H1 (cell line): ENCODE measurements around the gene TBC1D24. TPM values are rescaled to one million over a fixed set of nuclear protein-coding genes. Genes with fewer than 3 reads are reported as not detected.

Experiments
- BACH1 ChIP-seq: IDR thresholded peaks from 2 replicates; pipeline ENCODE4 v1.6.1; 2012; ENCODE audit warnings: low read length, improper control_type of control experiment
- BCL11A ChIP-seq, 2 experiments: IDR thresholded peaks; one replicate each; pipeline ENCODE4 v1.6.1; 2011; ENCODE audit warnings: low read depth in 2 of 2, low read length in 2 of 2, mild to moderate bottlenecking in 2 of 2
- BRCA1 ChIP-seq: IDR thresholded peaks from 2 replicates; pipeline ENCODE4 v1.6.1; 2012; ENCODE audit warnings: low read depth, low read length, improper control_type of control experiment
- CBX8 ChIP-seq: fragments of 300-800, 300-1000 bp; sonication (generic); IDR thresholded peaks from 2 replicates; pipeline ENCODE4 v1.7.1; 2016; ENCODE audit warnings: low read depth, low read length, borderline replicate concordance
- JUND ChIP-seq: IDR thresholded peaks from 2 replicates; pipeline ENCODE4 v1.6.1; 2011; ENCODE audit warnings: mild to moderate bottlenecking, improper control_type of control experiment, low read length
- MAFK ChIP-seq: IDR thresholded peaks from 2 replicates; pipeline ENCODE4 v1.6.1; 2012; ENCODE audit warnings: low read depth, mild to moderate bottlenecking, improper control_type of control experiment, low read length
- POU5F1 ChIP-seq: IDR thresholded peaks from 2 replicates; pipeline ENCODE4 v1.6.1; 2011; ENCODE audit warnings: low read depth, mild to moderate bottlenecking, low read length, moderate library complexity
- RFX5 ChIP-seq: IDR thresholded peaks from 2 replicates; pipeline ENCODE4 v1.6.1; 2011; ENCODE audit warnings: low read depth, low read length, improper control_type of control experiment, borderline replicate concordance
- RNF2 ChIP-seq: fragments of 200-900, 300-1000 bp; sonication (generic); IDR thresholded peaks from 2 replicates; pipeline ENCODE4 v1.7.1; 2016; ENCODE audit warnings: borderline replicate concordance, low read depth, mild to moderate bottlenecking, antibody characterized with exemption, low read length; ENCODE audit not compliant: poor library complexity, severe bottlenecking; ENCODE audit errors: missing control alignments
- RXRA ChIP-seq: IDR thresholded peaks from 2 replicates; pipeline ENCODE4 v1.6.1; 2011; ENCODE audit warnings: low read depth, mild to moderate bottlenecking, low read length, moderate library complexity; ENCODE audit not compliant: insufficient read depth
- SAP30 ChIP-seq: fragments of 300-600 bp; sonication (generic); IDR thresholded peaks from 2 replicates; pipeline ENCODE4 v1.7.1; 2012; ENCODE audit warnings: low read length, moderate library complexity, mild to moderate bottlenecking, inconsistent platforms; ENCODE audit not compliant: insufficient read depth, insufficient replicate concordance
- SIRT6 ChIP-seq: IDR thresholded peaks from one replicate; pipeline ENCODE4 v1.7.1; 2012; ENCODE audit warnings: low read length, inconsistent platforms
- TAF7 ChIP-seq: optimal IDR thresholded peaks from 2 replicates; pipeline ENCODE3; 2011; ENCODE audit warnings: low read depth, mild to moderate bottlenecking, inconsistent platforms, low read length, moderate library complexity, borderline replicate concordance
- polyA plus RNA-seq, 7 experiments: library from polyadenylated mRNA; depleted of rRNA in 3 of 7; stranded (reverse) in 5 of 7; unstranded in 2 of 7; fragments of >200 nt in 5 of 7; fragments of 200-250 nt in 2 of 7; gene quantifications; 1 replicate in 5 of 7; 2 replicates in 1 of 7; 4 replicates in 1 of 7; pipeline versions ENCODE4 v1.2.1 to v1.2.3, GENCODE V29; 2011 to 2013; ENCODE audit warnings: missing spikeins in 2 of 7, mixed read lengths in 2 of 7
- total RNA-seq: library from RNA; stranded (reverse); fragmentation: NEBNext Ultra II Directional; extraction: Animal tissue kit (Norgen Biotek cat#: 25700); gene quantifications from 2 replicates; pipeline ENCODE4 v1.2.1, GENCODE V29; 2021
- TF ChIP-seq, protein P1 (sequence below): IDR thresholded peaks from 2 replicates; pipeline ENCODE4 v1.6.1; 2011; ENCODE audit warnings: low read depth, mild to moderate bottlenecking, low read length; ENCODE audit not compliant: insufficient read depth

TBC1D24 gene
- total and polyA plus RNA-seq, 2 of the 8 experiments (the other 6 are each of a cell fraction or from before 2014, with no cell fraction given), result 8.7 to 21.5 TPM

DNA sequence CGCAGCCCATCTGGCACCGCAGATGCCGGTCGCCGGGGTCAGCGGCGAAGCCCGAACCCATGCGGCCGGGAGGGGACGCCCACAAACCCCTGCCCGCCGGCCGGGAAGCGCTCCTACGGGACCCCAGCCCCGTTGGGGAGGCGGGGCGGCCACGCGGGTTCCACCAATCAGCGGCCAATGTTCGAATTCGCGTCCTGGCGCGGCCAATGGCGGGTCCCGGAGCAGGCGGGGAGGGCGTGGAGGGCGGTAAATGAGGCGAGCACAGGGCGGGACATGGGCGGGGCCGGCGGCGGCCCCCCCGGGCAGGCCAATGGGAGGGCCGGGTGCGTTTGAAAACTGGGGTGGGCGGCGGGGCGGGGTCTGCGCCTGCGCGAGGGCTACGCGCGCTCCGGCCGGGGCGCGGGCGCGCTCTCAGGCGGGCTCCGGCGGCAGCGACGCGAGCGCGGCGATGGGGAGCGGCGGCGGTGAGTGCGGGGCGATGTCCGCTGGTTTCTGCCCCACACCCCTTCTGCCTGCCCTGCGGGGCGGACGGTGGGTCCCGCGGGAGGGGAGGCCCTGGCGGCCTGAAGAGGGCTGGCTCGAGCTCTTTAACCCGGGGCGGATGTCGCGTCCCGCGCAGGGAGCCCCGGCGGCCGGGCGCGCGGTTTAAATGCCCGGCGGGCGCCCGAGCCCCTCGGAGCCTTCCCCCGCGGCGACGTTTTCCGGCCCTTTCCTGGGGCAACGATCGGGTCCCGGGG, 45.7 kb upstream of the TBC1D24 start, which contains the start of gene CCNF (continued):
- TF ChIP-seq BRCA1 (no peak), SIRT6 (no peak), SAP30 (no peak), POU5F1 (no peak), RFX5 (no peak), CBX8 (no peak), BCL11A (IDR thresholded peaks at IDR 0.05; ENCODE audit: low read depth in 2 of 2, low read length in 2 of 2) (no peak), TAF7 (peak; percentile 38), MAFK (no peak), RNF2 (no peak), BACH1 (no peak), JUND (no peak), RXRA (no peak)
- TF ChIP-seq, protein P1, sequence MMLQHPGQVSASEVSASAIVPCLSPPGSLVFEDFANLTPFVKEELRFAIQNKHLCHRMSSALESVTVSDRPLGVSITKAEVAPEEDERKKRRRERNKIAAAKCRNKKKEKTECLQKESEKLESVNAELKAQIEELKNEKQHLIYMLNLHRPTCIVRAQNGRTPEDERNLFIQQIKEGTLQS, result no peak
